HG02759 (cell line): ENCODE results near the gene EYA2.

ENCODE experiments used
- ATAC-seq: cut with Tn5 transposase; IDR thresholded peaks from one replicate; pipeline ENCODE4 v1.9.1; 2021; ENCODE audit warnings: mild to moderate bottlenecking, moderate library complexity; ENCODE audit not compliant: unreplicated experiment

EYA2 gene

DNA sequence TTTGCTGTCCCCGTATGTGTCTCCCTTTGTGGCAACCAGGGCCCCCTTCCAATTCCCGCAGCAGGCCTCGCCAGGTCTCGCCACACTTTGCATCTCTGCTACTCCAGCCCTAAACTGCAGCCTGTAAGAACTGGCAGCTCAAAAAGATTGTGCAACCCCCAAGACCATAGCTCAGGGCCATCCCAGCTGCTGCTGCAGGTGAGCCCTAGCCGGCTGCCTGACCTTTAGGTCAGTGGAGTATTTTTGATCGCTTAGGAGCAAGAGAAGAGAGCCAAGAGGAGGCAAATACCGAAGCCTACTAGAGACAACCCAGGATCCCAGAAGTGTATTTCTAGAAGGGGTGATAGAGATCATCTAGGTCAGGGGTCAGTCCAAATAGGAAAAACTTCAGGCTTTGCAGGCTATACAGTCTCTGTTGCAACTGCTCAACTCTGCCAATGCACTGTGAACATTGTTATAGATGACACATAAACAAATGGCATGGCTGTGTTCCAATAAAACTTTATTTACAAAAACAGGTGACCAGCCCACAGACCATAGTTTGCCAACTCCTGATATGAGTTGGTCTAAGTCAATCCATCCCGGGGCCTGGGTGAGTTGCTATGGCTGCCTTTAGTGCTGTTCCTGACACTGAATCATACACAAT lies 138.4 kb downstream of the EYA2 start:
- ATAC-seq: no peak

DNA sequence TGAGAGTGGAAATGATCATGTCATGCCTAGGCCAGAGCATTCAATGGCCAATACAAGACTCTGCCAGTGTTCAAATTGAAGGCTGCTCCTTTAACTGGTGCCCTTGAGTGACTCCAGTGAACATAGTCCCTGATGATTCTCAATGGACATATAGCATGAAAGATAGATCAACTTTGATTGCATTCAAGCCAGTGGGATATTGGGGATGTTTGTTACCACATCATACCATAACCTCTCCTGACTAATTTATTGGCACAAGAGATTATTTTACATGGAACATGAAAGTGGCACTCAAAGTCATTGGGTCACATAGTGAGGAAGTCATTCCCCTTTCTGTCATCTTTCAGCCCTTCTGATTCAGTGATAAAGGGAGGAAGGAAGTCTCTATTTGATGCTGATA lies 139.0 kb downstream of the EYA2 start:
- no peak for ATAC-seq

DNA sequence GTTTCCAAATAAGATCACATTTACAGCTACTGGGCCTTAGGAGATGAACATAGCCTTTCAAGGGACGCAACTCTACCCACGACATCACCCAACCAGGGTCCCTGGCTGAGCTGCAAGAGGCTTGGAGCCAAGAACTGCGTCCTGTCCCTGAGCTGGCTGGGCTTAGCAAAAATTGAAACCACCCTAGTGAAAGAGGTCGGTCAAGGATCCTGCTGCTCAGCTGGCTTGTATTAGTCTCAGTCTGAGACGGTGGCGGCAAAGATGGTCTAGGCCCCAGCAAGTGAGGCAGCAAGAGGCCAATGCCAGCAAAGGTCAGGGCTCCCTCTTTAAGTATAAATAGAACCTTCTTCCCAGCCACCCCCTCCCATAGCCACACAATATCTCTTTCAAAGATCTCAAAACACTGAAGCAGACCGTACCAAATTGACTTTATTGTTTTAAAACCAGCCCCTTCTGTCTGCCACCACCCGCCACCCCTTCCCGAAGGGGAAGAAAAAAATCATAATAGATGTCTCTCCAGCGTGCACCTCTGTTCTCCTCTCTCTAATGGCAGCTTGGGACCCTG lies 140.5 kb downstream of the EYA2 start:
- ATAC-seq: no peak

DNA sequence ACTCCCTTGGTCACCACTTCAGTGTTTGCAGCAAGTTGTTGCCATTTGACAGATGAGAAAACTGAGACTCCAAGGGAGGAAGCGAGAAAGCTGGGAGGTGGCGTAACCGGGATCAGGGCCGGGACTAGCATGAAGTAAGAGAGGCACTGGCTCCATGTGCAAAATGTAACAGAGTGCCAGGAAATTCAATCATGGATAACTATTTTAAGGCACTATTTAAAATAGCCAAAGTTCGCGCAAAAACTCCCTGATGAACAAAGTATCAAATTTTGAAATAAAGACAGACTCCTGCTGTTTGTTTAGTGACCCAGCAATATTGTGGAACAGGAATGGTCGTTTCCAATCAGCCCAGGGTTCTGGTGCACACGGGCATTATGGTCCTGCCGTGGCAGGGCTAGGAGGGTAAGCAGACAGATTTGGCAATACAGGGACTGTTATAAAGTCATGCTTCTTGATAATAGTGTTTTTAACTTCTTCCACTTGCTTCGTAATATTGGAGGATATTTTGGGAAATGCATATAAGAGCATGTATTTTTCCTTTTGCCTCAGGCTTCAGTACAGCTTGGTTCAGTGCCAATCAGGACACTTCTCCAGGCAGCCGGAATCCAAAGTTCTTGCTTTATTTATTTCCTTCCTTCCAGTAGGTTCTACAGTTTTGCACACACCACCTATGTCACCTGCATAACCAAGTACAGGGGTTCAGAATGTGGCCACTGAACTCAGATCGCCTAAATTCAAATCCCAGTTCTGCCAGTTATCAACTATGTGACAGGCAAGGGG lies 141.6 kb downstream of the EYA2 start:
- no peak for ATAC-seq

DNA sequence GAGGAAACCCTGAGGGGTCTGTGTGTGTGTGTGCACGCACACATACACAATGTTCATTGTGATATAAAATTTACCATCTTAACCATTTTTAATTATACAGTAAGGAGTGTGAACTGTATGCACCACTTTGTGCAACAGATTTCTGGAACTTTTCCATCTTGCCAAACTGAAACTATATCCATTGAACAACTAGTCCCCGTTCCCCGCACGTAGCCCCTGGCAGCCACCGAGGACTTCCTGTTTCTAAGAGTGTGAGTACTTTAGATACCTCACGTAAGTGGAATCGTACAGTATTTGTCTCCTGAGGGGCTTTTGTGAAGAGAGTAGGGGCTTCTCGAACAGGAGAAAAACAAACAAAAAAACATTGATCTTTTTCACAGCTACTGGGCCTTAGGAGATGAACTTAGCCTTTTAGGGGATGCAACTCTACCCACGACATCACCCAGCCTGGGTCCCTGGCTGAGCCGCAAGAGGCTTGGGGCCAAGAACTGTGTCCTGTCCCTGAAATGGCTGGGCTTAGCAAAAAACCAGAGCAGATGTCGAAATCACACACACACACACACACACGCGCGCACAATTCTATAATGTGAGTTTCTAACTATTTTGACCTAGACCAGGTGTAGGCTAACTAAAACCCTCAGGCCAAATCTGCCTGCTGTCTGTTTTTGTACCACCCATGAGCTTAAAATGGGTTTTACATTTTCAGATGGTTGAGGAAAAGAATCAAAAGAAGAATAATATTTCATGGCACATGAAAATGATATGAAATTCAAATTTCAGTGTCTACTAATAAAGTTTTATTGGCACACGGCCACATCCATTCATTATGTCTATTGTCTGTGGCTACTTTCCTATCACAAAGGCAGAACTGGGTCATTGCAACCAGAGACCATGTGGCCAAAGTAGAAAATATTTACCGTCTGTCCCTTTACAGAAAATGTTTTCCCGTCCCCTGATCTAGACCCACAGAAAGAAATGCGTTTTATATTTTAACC lies 144.2 kb downstream of the EYA2 start:
- ATAC-seq: no peak

DNA sequence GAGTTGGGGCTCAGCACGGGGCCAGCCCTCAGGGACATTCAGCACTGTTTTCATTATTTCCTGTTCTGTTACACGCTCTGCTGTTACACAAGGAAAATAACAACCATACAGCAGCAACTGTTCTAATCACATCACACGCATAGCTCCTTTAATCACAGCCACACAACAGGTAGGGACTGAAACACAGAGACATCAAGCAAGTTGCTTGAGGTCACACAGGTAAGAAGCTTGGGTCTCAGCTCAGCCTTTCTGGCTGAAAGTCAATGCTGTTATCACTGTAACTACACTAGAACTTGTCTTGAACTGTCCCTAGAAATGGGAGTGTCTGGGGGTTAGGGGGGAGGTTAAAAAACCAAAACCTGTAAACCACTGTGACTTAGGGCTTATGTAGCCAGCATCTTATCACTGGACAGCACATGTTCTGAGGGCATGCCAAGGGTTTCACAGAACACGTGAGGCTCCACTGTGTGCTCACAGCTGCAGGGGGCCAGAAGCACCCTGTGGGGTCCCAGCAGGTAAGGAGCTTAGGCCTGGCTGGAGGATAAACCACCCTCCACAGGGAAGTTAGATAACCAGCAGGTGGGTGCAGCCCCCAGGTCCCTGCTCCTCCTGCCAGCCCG lies 146.0 kb downstream of the EYA2 start:
- no peak for ATAC-seq

DNA sequence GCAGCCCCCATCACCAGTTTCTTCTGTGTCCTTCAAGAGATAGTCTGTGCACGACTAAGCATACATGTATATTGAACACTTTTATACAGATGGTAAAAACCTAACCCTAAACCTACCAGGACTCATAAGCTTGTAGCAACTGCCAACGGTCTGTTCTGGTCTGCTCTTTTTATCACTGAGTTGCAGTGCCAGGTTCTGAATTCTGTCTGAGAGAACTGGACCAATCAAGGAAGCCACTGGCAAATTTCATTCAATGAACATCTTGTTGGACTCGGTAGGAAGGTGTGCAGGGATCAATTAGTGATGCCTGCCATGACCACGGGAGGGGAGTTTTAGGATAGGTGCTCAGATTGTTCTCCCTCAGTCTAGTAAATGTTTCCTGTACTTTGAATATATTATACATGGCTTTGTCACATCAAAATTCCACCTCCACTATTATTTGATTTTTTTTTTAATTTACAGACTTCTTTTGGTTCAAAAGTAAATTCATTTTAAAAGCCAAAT lies 146.8 kb downstream of the EYA2 start:
- no peak for ATAC-seq

DNA sequence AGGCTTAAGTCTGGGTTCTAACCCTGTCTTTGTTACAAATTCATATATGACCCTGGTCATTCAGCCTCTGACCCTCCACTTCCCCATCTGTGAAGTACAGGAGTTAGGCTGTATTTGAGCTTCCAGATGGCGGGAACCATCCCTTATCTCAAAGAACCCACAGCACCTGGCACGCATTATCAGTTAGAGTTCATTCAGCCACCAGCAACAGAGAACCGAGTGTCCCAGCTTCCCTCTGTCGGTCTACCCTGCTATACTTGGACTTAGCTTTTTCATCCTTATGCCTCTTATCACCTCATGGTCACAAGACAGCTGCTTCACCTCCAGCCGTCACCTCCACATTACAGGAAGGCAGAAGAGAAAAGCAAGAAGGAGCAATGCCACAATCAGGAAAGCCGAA lies 147.8 kb downstream of the EYA2 start:
- ATAC-seq: no peak

DNA sequence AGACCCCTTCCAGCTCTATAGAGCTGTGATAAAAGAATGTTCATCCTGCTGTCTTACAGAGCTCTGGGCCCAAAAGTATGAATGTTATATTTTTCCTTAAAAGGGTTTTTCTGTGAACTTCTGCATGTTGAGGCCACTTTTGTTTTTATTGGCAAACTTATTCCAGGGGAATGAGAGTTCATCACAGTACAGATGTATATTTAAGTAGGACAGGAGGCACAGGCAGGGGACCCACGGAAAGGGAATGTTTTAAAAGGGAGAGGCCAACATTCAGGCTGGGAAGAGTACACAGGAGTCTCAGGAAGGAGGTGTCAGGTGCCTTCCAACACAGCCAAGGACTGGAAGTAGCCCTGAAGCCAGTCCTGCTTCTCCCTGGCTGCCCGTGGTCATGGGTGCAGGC lies 148.4 kb downstream of the EYA2 start:
- ATAC-seq: no peak

DNA sequence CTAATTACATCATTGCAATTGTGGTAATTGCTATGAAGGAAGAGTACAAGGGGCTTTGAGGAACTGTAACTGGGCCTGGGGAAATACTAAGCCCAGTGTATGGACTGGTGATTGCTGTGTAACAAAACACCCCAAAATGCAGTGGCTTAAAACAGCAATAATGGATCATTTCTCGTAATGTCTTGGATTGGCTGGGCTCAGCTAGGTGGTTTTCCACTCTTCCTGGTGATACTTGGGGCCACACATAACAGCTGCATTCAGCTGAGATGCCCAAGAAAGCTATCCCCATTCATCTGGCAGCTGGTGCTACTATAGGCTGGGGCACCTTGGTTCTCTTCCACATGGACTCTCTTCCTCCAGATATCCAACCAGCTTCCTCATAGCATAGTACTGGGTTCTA lies 150.3 kb downstream of the EYA2 start:
- no peak for ATAC-seq

DNA sequence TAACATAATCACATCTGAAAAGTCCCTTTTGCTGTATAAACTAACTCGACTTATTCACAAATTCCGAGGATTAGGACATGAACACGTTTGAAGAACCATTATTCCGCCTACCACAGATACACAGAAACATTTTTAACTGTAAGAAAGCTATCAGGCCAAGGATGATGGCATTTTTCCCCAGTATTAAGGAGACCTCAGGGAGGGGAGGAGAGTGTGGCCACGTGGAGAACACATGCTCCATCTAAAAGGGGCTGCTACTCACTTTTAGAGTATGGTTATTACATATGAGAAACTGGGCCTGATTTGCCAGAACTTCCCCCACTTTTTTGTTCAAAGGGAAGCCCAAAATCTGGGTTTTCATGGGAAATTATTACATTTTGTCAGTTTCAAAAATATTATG lies 153.4 kb downstream of the EYA2 start:
- ATAC-seq: no peak

DNA sequence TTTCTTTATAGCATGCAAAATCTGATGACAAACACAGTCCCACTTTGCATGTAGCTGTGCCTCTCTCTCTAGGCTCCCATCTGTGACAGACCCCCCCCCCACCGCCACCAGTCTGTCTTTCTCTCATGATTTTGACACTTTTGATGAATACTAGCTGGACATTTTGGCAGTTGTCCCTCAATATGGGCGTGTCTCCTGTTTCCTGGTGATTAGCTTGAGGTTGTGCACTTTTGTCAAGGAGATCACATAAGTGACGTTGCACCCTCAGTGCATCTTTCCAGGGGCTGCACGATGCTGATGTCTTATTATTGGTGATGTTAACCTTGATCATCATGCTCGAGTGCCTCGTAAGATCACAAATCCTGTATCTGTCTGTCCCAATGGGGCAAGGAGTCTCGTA lies 155.1 kb downstream of the EYA2 start:
- ATAC-seq: no peak

DNA sequence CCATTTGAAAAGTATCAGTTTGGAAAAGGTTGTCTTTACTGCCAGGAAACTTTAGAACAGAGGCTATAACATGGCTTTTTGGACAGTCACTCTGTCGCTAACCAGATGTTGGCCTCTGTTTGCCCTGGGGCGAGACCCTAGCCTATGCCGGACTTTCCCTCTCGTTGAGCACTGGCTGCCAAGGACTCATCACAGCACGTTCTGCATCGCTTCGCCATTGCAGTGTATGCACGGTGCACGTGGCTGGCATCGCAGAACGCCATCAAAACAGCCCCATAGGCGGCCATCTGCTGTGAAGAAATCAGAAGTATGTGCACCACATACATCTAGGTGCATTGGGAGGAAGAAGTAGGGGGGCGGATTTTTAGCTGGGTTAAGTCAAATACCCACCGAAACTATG lies 156.4 kb downstream of the EYA2 start:
- ATAC-seq: no peak

DNA sequence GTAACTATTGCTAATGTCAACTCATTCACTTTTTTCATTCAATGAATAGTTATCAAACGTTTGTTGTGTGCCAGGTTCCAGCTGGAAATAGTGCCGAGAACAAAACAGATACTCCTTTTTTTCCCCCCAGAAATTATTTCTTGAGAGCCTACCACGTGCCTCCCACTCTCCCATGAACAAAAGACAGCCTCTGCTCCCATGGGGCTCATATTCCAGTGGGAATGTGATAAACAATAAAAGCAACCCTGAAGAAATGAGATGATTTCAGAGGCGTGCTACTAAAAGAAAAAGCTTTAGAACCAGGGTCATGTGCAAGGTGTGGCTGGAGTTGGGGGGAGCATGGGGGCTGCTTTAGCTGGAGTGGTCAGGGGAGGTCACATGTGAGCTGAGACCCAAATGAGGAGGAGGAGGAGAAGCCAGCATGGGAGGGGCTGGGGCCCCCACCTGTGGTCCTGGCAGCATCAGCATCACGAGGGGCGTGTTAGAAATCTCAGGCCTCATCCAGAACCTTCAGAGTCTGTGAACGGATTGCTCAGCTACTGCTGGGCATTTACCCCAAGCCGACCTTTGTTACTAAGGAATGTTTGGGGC lies 157.4 kb downstream of the EYA2 start:
- no peak for ATAC-seq

DNA sequence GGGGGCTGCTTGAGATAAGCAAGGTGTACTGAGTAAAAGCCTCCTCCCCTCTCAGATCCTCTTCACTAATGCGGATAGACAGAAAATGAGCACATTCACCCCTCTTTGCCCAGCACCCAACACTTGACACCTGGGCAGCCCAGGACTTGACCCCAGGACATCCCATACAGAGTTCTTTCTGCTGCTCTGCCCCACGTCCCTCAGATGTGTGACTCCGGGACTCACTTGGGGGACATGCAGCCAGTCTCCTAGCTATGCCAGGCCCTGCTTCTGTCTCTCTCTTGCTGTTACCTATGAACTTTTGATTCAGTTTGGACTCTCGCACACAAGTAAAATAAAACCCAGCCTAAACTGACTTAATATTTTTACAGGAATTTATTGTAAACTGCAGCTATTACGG lies 159.9 kb downstream of the EYA2 start:
- ATAC-seq: no peak

DNA sequence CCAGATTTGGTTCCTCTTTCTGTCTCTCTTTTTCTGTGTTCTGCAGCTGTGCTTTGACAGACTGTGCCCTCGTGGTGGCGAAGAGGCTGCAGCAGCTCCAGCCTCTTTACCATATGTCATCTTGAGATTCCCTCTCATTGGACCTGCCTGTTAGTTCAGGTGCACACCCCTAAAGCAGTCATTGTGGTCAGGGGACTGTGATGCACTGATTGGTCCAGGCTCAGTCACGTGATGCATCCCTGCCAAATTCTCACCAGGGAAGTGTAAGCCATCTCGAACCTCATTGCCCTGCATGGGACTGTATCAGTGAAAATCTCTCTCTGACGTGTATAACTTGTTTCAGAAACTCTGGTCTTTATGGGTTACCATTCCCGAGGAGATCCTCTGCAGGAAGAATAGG lies 160.3 kb downstream of the EYA2 start:
- ATAC-seq: no peak

DNA sequence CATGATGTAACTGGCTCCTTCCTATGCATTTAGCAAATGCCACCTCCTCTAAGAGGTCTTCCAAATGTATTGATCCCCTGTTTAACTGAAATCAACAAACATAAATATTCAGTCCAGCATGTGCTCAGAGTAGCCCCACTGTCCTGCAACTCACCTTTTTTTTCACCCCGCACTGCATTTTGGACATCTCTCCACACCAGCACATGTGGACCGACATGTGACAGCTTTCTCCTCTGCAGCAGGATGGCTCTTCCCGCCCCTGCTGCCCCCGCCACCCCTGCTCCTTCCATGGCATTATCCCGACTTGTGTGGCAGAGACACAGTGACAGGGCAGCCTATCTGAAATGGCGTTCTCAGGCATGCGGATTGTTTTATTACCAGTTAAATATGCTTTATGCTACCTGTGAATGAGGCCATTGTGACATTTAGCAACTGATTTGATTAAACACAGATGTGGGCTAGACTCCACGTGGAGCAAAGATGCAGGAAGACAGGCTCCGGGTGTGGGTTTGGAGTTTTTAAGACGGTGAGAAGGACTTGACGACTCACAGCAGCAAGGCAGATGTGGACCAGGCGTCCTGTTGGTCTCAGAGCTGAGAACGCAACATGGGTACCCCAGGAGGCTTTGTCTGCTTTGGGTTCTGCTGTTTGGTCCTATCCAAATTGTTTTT lies 161.2 kb downstream of the EYA2 start:
- ATAC-seq: no peak

DNA sequence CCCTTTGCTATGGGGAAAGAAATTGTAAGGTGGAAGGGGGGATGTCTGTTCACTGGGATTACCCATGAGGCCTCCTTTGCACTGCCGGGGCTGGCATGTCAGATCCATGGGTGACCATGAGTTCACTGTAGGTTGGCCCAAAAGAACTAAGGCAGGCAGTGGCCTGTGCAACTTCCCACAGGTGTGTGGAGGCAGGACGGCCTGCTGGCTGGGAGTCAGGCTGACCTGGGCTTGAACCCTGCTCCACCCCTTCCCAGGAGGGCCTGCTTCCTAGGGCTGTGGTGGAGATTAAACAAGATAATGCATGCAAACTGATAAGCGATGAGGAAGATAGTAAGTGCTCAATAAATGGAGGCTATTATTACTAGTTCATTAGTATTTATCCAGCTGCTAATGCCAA lies 163.0 kb downstream of the EYA2 start:
- ATAC-seq: no peak

DNA sequence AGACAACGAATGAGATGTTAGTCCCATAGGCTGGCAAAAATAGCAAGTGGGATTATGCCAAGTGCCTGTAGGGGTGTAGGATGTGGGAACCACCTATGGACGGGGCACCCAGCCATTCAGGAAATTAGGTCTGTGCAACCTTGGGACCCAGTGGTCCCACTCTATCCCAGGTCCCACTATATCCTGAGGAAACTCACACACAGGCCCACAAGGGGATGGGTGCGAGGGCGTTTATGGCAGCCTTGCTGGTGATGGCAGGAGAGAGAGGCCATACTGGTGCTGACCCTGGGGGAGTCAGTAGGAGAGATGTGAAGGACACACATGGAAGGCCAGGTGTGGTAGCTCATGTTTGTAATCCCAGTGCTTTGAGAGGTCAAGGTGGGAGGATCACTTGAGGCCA lies 163.6 kb downstream of the EYA2 start:
- no peak for ATAC-seq

DNA sequence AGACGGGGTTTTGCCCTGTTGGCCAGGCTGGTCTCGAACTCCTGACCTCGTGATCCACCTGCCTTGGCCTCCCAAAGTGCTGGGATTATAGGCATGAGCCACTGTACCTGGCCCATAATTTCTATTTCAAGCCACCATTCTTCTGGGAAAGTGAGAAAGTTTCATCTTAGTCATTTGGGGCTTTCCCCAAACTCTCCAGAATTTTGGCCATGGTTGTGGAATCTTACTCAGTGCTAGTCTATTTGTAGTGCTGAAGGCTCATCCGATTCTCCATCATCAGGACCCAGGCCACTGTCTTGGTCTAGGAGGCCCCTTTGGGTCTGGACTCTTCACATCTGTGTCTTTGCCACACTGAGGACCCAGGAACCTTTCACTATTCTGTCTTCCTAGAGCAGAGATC lies 164.9 kb downstream of the EYA2 start:
- ATAC-seq: no peak
